Activated CD8-positive, alpha-beta memory T cell treated with anti-CD3 and anti-CD28 coated beads, Interleukin-2, amount 50 U/mL, for 48 hours (primary cell): ENCODE measurements around the gene SLC27A6.
"Not testable (repeated sequence)": the region's sequence is repeated elsewhere in the genome, so short reads cannot be mapped to it uniquely, and the experiment has no call there.

Experiments used
- DNase-seq: peaks from one replicate; pipeline ENCODE4 v3.0.0-alpha.2; 2020

SLC27A6 gene, protein sequence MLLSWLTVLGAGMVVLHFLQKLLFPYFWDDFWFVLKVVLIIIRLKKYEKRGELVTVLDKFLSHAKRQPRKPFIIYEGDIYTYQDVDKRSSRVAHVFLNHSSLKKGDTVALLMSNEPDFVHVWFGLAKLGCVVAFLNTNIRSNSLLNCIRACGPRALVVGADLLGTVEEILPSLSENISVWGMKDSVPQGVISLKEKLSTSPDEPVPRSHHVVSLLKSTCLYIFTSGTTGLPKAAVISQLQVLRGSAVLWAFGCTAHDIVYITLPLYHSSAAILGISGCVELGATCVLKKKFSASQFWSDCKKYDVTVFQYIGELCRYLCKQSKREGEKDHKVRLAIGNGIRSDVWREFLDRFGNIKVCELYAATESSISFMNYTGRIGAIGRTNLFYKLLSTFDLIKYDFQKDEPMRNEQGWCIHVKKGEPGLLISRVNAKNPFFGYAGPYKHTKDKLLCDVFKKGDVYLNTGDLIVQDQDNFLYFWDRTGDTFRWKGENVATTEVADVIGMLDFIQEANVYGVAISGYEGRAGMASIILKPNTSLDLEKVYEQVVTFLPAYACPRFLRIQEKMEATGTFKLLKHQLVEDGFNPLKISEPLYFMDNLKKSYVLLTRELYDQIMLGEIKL

GRCh38 chr5:128965011-128965637 lies at the start of gene SLC27A6:
SLC27A6 (plus strand) TSS chr5:128965488; CDS start chr5:128966138, 650 bp downstream.
- DNase-seq: no peak

DNA sequence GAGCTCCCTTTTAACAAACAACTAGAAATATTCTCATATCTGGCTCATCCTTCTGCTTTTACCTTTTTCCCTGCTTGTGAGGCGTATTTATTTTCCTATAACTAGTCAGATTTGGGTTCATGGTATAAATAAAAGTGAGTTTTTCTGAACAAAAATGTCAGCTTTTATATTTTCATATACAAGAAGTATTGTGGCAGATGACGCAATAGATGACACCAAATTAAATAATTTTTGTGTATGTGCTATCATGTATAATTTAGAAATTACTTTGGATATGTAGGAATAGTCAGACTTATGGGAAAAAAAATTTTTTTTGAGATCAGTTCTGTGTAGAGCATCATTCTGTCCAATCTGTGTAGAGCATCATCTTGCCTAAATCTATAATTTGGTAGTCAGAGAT lies 45.7 kb upstream of the SLC27A6 start:
- DNase-seq: no peak

DNA sequence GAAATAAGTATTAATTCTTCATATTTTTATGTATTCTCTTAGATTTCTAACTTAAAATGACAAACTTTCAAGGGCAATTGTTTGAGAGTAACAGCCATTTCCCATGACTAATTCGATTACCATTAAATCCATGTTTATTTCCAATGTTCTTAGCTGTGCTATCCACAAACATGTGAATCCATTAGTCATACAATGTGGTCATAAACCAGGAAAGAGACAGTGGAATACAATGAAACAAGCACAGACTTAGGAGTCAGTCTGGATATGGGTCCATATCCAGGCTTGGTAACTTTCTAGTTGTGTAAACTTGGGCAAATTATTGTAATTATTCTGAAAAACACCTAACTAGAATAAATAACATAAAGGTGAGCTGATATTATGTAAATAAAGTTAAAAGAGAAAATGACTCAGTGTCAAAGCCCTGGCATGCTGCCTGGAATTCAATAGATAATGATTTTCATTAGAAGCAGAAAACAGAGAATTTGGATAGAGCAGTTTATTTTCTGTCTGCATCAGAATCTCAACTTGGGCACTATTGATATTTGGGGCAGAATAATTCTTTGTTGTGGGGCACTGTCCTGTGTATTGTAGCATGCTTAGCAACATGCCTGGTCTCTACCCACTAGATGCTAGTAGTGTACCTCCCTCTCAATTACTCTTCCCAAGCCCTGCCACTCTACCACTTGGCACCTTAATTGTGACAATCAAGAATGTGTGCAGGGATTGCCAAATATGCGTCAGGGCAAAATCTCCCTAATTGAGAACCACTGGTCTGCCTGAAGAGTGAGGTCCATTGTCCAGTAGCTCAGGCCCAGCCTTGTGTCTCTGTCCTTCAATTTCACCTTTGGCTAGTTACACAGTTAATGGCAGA lies 44.7 kb upstream of the SLC27A6 start:
- no peak for DNase-seq

DNA sequence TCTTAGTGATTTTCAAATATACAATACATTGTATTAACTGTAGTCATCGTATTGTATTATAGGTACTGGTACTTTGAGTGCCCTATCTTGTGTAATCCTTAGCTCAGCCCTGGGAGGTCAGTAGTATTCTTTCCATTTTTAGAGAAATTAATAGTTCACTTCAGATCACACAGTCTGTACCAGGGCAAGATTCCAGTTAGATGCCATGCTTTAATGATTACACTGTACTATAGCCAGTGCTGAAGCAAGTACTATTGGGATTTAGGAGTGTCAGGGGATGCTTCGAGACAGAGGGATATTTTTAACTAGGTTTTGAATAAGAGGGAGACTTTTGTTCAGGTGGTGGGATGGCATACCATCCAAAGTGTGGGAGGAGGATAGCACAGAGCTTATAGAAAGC lies 41.0 kb upstream of the SLC27A6 start:
- no peak for DNase-seq

- no peak for DNase-seq
These were observed 39.3 kb upstream of the SLC27A6 start for GRCh38 chr5:128925973-128926372.

GRCh38 chr5:128927644-128928043 lies 37.6 kb upstream of the SLC27A6 start:
- DNase-seq: no peak

GRCh38 chr5:128932232-128932631 lies 33.1 kb upstream of the SLC27A6 start:
- not testable (repeated sequence) for DNase-seq

DNA sequence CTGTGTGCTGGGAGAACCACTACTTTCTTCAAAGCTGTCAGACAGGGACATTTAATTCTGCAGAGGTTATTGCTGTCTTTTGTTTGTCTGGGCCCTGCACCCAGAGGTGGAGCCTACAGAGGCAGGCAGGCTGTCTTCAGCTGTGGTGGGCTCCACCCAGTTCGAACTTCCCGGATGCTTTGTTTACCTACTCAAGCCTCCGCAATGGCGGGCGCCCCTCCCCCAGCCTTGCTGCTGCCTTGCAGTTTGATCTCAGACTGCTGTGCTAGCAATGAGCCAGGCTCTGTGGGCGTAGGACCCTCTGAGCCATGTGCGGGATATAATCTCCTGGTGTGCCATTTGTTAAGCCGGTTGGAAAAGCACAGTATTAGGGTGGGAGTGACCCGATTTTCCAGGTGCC lies 22.2 kb upstream of the SLC27A6 start:
- DNase-seq: not testable (repeated sequence)

DNA sequence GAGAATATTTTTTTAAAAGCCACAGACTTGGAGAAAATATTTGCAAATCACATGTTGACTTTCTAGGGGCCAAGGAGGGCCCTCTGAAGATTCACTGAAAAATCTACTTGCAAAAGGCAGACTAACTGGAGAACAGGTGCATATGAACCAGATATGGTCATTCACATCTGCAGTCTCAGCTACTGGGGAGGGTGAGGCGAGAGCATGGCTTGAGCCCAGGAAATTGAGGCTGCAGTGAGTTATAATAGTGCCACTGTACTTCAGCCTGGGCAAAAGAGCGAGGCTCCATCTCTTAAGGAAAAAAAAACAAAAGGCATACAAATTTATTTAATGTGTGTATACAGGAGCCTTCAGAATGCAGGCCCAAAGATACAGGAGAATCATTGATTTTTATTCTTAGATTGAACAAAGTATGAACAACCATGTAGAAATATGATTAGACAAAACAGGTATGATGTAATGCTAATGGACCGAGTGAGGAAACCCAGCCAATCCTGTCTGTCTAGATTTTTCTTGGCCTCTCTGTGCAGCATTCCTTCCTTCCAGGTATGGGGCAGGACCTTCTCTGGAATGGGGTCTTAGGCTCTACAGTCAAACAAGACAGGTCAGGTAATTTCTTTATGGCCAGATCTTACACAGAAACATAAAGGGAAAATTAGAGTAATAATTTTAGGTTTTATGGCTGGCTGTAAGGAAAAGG lies 15.3 kb upstream of the SLC27A6 start:
- DNase-seq: no peak

GRCh38 chr5:128951301-128951700 lies 14.0 kb upstream of the SLC27A6 start:
- not testable (repeated sequence) for DNase-seq

DNA sequence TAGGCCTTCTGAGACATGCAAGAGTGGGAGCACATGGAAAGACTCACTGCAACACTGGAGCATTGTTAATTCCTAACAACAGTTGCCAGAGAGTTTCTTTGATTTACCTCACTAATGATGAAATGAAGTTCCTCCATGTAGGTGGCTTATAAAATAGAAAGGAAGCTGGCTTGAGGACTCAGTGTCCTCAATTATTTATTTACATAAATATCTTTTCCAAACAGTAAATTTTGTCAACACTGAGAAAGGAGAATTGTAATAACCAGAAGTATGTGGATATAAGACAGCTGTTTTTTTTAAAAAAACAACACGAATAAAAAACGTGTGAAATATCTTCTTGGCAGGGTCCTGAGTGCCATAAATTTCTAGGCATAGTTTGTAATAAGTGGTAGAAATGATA lies 9.1 kb upstream of the SLC27A6 start:
- DNase-seq: no peak

- no peak for DNase-seq
These were observed 3.1 kb upstream of the SLC27A6 start for GRCh38 chr5:128962211-128962610.

DNA sequence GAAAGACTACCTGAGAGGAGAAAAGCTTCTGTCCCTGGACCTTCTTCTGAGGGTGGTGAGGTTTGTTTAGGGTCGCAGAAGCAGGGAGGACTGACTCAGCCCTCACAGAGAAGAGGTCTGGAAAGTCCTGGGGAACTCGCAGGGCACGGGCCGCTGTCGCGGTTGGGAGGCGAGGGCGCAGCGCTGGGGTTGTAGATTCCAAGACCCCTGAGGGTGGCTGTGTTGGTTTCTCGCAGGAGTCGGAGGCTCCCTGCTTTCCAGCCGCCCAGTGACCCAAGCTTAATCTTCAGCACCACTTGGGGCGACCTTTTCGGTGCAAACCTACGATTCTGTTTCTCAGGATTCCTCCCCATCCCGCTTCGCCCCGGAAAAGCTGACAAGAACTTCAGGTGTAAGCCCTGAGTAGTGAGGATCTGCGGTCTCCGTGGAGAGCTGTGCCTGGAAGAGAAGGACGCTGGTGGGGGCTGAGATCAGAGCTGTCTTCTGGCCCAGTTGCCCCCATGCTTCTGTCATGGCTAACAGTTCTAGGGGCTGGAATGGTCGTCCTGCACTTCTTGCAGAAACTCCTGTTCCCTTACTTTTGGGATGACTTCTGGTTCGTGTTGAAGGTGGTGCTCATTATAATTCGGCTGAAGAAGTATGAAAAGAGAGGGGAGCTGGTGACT lies 482 bp downstream of the SLC27A6 start:
- no peak for DNase-seq

DNA sequence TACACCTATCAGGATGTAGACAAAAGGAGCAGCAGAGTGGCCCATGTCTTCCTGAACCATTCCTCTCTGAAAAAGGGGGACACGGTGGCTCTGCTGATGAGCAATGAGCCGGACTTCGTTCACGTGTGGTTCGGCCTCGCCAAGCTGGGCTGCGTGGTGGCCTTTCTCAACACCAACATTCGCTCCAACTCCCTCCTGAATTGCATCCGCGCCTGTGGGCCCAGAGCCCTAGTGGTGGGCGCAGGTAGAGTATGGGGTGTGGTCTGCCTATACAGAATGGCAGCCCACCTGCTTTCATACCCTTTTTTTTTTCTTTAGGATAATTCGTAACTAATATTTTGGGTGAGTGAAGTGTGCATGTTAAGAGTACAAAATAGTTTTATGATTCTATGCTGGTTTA lies 1.1 kb downstream of the SLC27A6 start:
- DNase-seq: no peak

- DNase-seq: no peak
These were observed 1.6 kb downstream of the SLC27A6 start for GRCh38 chr5:128966846-128967245.

DNA sequence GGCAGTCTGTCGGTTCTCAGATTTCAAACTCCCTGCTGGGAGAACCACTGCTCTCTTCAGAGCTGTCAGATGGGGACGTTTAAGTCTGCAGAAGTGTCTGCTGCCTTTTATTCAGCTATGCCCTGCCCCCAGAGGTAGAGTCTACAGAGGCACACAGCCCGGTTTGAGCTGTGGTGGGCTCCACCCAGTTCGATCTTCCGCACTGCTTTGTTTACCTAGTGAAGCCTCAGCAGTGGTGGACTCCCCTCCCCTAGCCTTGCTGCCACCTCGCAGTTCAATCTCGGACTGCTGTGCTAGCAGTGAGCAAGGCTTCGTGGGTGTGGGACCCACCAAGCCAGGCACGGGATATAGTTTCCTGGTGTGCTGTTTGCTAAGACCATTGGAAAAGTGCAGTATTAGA lies 8.0 kb downstream of the SLC27A6 start:
- no peak for DNase-seq

DNA sequence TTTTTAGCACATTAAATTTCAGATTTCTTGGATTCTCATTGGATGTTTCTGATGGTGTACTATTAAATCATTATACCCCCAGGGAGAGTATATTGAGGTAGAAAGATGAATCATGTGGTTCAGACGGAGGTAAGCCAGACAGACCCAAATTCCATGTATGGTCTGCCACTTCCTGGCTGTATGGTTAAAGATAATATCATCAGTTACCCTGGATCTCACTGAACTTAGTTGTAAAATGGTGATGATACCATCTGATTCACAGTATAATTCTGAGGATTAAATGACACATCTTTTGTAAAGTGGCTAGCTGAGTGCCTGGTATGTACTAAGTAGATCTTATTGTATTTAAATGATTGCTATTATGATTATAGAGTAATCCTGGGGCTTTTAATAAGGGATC lies 9.3 kb downstream of the SLC27A6 start:
- no peak for DNase-seq

- no peak for DNase-seq
These were observed 14.5 kb downstream of the SLC27A6 start for GRCh38 chr5:128979761-128980160.

GRCh38 chr5:128980917-128981316 lies 15.6 kb downstream of the SLC27A6 start:
- DNase-seq: no peak

GRCh38 chr5:128984480-128984879 lies 19.2 kb downstream of the SLC27A6 start:
- DNase-seq: no peak

DNA sequence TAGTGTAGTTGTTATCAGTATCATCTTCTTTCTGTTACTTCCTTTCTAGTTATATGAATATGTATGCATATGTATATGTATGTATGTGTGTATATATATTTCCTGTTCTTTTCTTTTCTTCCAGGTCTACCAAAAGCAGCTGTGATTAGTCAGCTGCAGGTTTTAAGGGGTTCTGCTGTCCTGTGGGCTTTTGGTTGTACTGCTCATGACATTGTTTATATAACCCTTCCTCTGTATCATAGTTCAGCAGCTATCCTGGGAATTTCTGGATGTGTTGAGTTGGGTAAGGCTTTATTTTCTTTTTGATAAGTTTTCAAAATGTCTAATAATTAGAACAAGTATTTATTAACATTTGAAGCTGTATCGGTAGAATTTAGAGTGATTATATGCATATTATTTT lies 23.2 kb downstream of the SLC27A6 start:
- no peak for DNase-seq
